H1 (cell line): ENCODE measurements around the gene HARS1. TPM values are rescaled to one million over a fixed set of nuclear protein-coding genes. Genes with fewer than 3 reads are reported as not detected.

ENCODE experiments used
- CTCF ChIA-PET: fragments of 300-600 bp; sonication (Branson Sonifier 250); formaldehyde crosslinking; loops from one replicate; lab custom pipeline; 2021; ENCODE audit not compliant: partially characterized antibody; lab: Charles Lee
- POLR2A ChIA-PET: fragments of 300-600 bp; sonication (Branson Sonifier 250); formaldehyde crosslinking; loops from one replicate; lab custom pipeline; 2021; ENCODE audit warnings: inconsistent platforms; ENCODE audit not compliant: partially characterized antibody; lab: Charles Lee
- DNase-seq, 2 experiments: peaks; one replicate each; pipeline versions ENCODE4 v3.0.0 to v3.0.0-alpha.2; 2010 to 2022; ENCODE audit warnings: low spot score in 2 of 2, low read depth in 1 of 2, mixed read lengths in 1 of 2
- FAIRE-seq: peaks from 2 replicates; lab custom pipeline; 2011; peaks lifted over from hg19 to GRCh38; lab: Jason Lieb, UNC
- H2AFZ ChIP-seq: 2 replicates; pipeline ENCODE4 v1.8.1; 2012; ENCODE audit warnings: low read length, inconsistent platforms
- H2AK5ac ChIP-seq: 2 replicates; pipeline ENCODE4 v1.6.1; 2013; ENCODE audit warnings: low read depth, low read length
- H2BK120ac ChIP-seq: replicated peaks from 2 replicates; pipeline ENCODE3; 2013; ENCODE audit warnings: low read depth, low read length, inconsistent platforms
- H2BK12ac ChIP-seq: 2 replicates; pipeline ENCODE4 v1.6.1; 2013; ENCODE audit warnings: low read depth, low read length
- H2BK15ac ChIP-seq: 2 replicates; pipeline ENCODE4 v1.6.1; 2013; ENCODE audit warnings: low read length
- H2BK20ac ChIP-seq: 2 replicates; pipeline ENCODE4 v1.6.1; 2013; ENCODE audit warnings: low read length
- H2BK5ac ChIP-seq: 2 replicates; pipeline ENCODE4 v1.6.1; 2013; ENCODE audit warnings: low read depth, low read length
- H3K14ac ChIP-seq: 2 replicates; pipeline ENCODE4 v1.6.1; 2013; ENCODE audit warnings: inconsistent platforms; ENCODE audit not compliant: insufficient read length
- H3K18ac ChIP-seq: 2 replicates; pipeline ENCODE4 v1.6.1; 2013; ENCODE audit warnings: low read length; ENCODE audit errors: extremely low read depth
- H3K23ac ChIP-seq: 2 replicates; pipeline ENCODE4 v1.6.1; 2013; ENCODE audit warnings: inconsistent platforms; ENCODE audit not compliant: insufficient read length
- H3K23me2 ChIP-seq: 2 replicates; pipeline ENCODE4 v1.6.1; 2013; ENCODE audit warnings: low read depth, low read length
- H3K27ac ChIP-seq: 2 replicates; pipeline ENCODE4 v1.6.1; 2011; ENCODE audit warnings: low read depth, low read length, inconsistent platforms
- H3K27me3 ChIP-seq, 4 experiments: replicated peaks in 1 of 4; 1 replicate in 1 of 4; 2 replicates in 3 of 4; pipeline versions ENCODE4 v1.6.1 to v1.8.1; 2011 to 2013; ENCODE audit warnings: low read length in 3 of 4, mild to moderate bottlenecking in 3 of 4, inconsistent platforms in 2 of 4, mixed read lengths in 2 of 4, moderate library complexity in 1 of 4; ENCODE audit not compliant: control insufficient read depth in 3 of 4, insufficient read depth in 3 of 4; ENCODE audit errors: extremely low read depth in 1 of 4
- H3K36me3 ChIP-seq, 4 experiments: 2 replicates each; pipeline versions ENCODE4 v1.6.1 to v1.8.1; 2011 to 2013; ENCODE audit warnings: mild to moderate bottlenecking in 4 of 4, low read length in 3 of 4, moderate library complexity in 2 of 4, control low read depth in 1 of 4, inconsistent platforms in 1 of 4; ENCODE audit not compliant: insufficient read depth in 4 of 4, control insufficient read depth in 2 of 4
- H3K4ac ChIP-seq: replicated peaks from 2 replicates; pipeline ENCODE3; 2013; ENCODE audit warnings: low read length, low read depth, mixed read lengths, inconsistent platforms; ENCODE audit not compliant: insufficient read length
- H3K4me1 ChIP-seq, 4 experiments: replicated peaks in 1 of 4; 1 replicate in 1 of 4; 2 replicates in 3 of 4; pipeline versions ENCODE4 v1.6.1 to v1.8.1; 2011 to 2013; ENCODE audit warnings: low read length in 3 of 4, inconsistent platforms in 2 of 4, mixed read lengths in 1 of 4; ENCODE audit not compliant: insufficient read depth in 4 of 4, control insufficient read depth in 3 of 4
- H3K4me2 ChIP-seq, 2 experiments: 2 replicates each; pipeline versions ENCODE4 v1.6.1 to v1.8.1; 2011 to 2013; ENCODE audit warnings: low read depth in 2 of 2, low read length in 2 of 2, control low read depth in 1 of 2, inconsistent platforms in 1 of 2, mild to moderate bottlenecking in 1 of 2; ENCODE audit not compliant: insufficient read depth in 1 of 2
- H3K4me3 ChIP-seq, 4 experiments: fragments of 200-600, 300-600 bp in 1 of 4; sonication (generic), shearing (Covaris generic), sonication (Bioruptor Twin) in 1 of 4; 2 replicates each; pipeline versions ENCODE4 v1.5.1 to v1.8.1; 2011 to 2016; ENCODE audit warnings: low read length in 4 of 4, low read depth in 3 of 4, control low read depth in 2 of 4, inconsistent platforms in 2 of 4, mild to moderate bottlenecking in 2 of 4, mixed read lengths in 1 of 4, moderate library complexity in 1 of 4; ENCODE audit not compliant: insufficient read depth in 2 of 4; ENCODE audit errors: extremely low read depth in 1 of 4
- H3K56ac ChIP-seq: replicated peaks from 2 replicates; pipeline ENCODE3; 2013; ENCODE audit warnings: low read depth, mild to moderate bottlenecking, mixed read lengths, low read length, inconsistent platforms; ENCODE audit not compliant: insufficient read length
- H3K79me1 ChIP-seq: 2 replicates; pipeline ENCODE4 v1.6.1; 2013; ENCODE audit warnings: low read depth, low read length, control low read depth
- H3K79me2 ChIP-seq, 2 experiments: 2 replicates each; pipeline versions ENCODE4 v1.6.1 to v1.8.1; 2012 to 2013; ENCODE audit warnings: low read length in 2 of 2, mild to moderate bottlenecking in 2 of 2, inconsistent platforms in 1 of 2; ENCODE audit not compliant: insufficient read depth in 2 of 2, control insufficient read depth in 1 of 2
- H3K9ac ChIP-seq, 4 experiments: replicated peaks in 1 of 4; 1 replicate in 1 of 4; 2 replicates in 3 of 4; pipeline versions ENCODE4 v1.6.1 to v1.8.1; 2011 to 2013; ENCODE audit warnings: low read depth in 3 of 4, low read length in 3 of 4, control low read depth in 2 of 4, mild to moderate bottlenecking in 2 of 4, moderate library complexity in 2 of 4, inconsistent platforms in 1 of 4; ENCODE audit errors: extremely low read depth in 1 of 4
- H3K9me3 ChIP-seq, 2 experiments: 2 replicates each; pipeline versions ENCODE4 v1.6.1 to v1.8.1; 2012 to 2013; ENCODE audit warnings: mild to moderate bottlenecking in 2 of 2, moderate library complexity in 2 of 2, control low read depth in 1 of 2, inconsistent platforms in 1 of 2, low read depth in 1 of 2, low read length in 1 of 2, mixed read lengths in 1 of 2; ENCODE audit not compliant: insufficient read depth in 2 of 2
- H4K20me1 ChIP-seq, 2 experiments: replicated peaks in 1 of 2; 2 replicates each; pipeline versions ENCODE3 to v1.8.1; 2011 to 2013; ENCODE audit warnings: inconsistent platforms in 2 of 2, low read length in 2 of 2, mild to moderate bottlenecking in 1 of 2; ENCODE audit not compliant: insufficient read depth in 2 of 2, control insufficient read depth in 1 of 2
- H4K5ac ChIP-seq: 2 replicates; pipeline ENCODE4 v1.6.1; 2013; ENCODE audit warnings: low read length, low read depth, mixed read lengths, inconsistent platforms; ENCODE audit not compliant: insufficient read length
- H4K8ac ChIP-seq: 2 replicates; pipeline ENCODE4 v1.8.0; 2013; ENCODE audit warnings: mild to moderate bottlenecking, moderate library complexity, low read length, inconsistent platforms; ENCODE audit not compliant: insufficient read depth; ENCODE audit errors: extremely low read depth
- H4K91ac ChIP-seq: replicated peaks from 2 replicates; pipeline ENCODE3; 2013; ENCODE audit warnings: low read length, mixed read lengths, inconsistent platforms; ENCODE audit not compliant: insufficient read length
- E2F6 ChIP-seq: IDR thresholded peaks from 2 replicates; pipeline ENCODE4 v1.6.1; 2012; ENCODE audit warnings: inconsistent platforms
- EZH2 ChIP-seq: fragments of 200-600 bp; sonication (generic); IDR thresholded peaks from 2 replicates; pipeline ENCODE4 v1.7.1; 2012; ENCODE audit warnings: low read depth, mild to moderate bottlenecking, moderate library complexity, low read length, inconsistent platforms; ENCODE audit not compliant: severe bottlenecking
- HDAC2 ChIP-seq, 2 experiments: fragments of 300-600 bp in 1 of 2; sonication (generic) in 1 of 2; IDR thresholded peaks; 2 replicates each; pipeline ENCODE4 v1.6.1; 2011 to 2012; ENCODE audit warnings: low read depth in 2 of 2, low read length in 2 of 2, mild to moderate bottlenecking in 2 of 2, moderate library complexity in 2 of 2, borderline replicate concordance in 1 of 2, inconsistent platforms in 1 of 2
- KDM4A ChIP-seq: IDR thresholded peaks from one replicate; pipeline ENCODE4 v1.7.1; 2012; ENCODE audit warnings: low read depth, mild to moderate bottlenecking, moderate library complexity, low read length, inconsistent platforms; ENCODE audit not compliant: severe bottlenecking
- PHF8 ChIP-seq: fragments of 200-600 bp; sonication (generic); conservative IDR thresholded peaks from 2 replicates; pipeline ENCODE4 v1.7.1; 2012; ENCODE audit warnings: low read depth, mild to moderate bottlenecking, inconsistent platforms, low read length, moderate library complexity
- SP1 ChIP-seq: IDR thresholded peaks from 2 replicates; pipeline ENCODE4 v1.6.1; 2011; ENCODE audit warnings: low read depth, low read length
- SUZ12 ChIP-seq: fragments of 200-600 bp; sonication (generic); IDR thresholded peaks from 2 replicates; pipeline ENCODE4 v1.6.1; 2012; ENCODE audit warnings: mild to moderate bottlenecking, inconsistent platforms, low read length, moderate library complexity, mixed read lengths
- TBP ChIP-seq: IDR thresholded peaks from 2 replicates; pipeline ENCODE4 v1.6.1; 2011; ENCODE audit warnings: low read depth, low read length, improper control_type of control experiment
- WGBS, 2 experiments: shearing (Covaris generic) in 1 of 2; methylation state at CpG; one replicate each; pipeline versions ENCODE4 v1.1.6 to v1.1.7; 2013 to 2015; ENCODE audit warnings: low lambda C conversion rate in 2 of 2, mixed read lengths in 2 of 2, inconsistent platforms in 1 of 2, low coverage in 1 of 2, missing lambda C conversion rate in 1 of 2; ENCODE audit not compliant: insufficient replicate concordance in 2 of 2, insufficient coverage in 1 of 2, insufficient read length in 1 of 2; ENCODE audit errors: extremely low coverage in 1 of 2, missing lambda C conversion rate in 1 of 2; 5-methylcytosine and 5-hydroxymethylcytosine counted together
- polyA plus RNA-seq, 7 experiments: library from polyadenylated mRNA; depleted of rRNA in 3 of 7; stranded (reverse) in 5 of 7; unstranded in 2 of 7; fragments of >200 nt in 5 of 7; fragments of 200-250 nt in 2 of 7; gene quantifications; 1 replicate in 5 of 7; 2 replicates in 1 of 7; 4 replicates in 1 of 7; pipeline versions ENCODE4 v1.2.1 to v1.2.3, GENCODE V29; 2011 to 2013; ENCODE audit warnings: missing spikeins in 2 of 7, mixed read lengths in 2 of 7
- total RNA-seq: library from RNA; stranded (reverse); fragmentation: NEBNext Ultra II Directional; extraction: Animal tissue kit (Norgen Biotek cat#: 25700); gene quantifications from 2 replicates; pipeline ENCODE4 v1.2.1, GENCODE V29; 2021
- TF ChIP-seq, protein P1 (sequence below): IDR thresholded peaks from 2 replicates; pipeline ENCODE4 v1.6.1; 2012; ENCODE audit warnings: low read length, inconsistent platforms
- TF ChIP-seq, protein P2 (sequence below): IDR thresholded peaks from 2 replicates; pipeline ENCODE4 v1.6.1; 2011; ENCODE audit warnings: low read depth, mild to moderate bottlenecking, low read length; ENCODE audit not compliant: insufficient read depth

Gene HARS1
- total and polyA plus RNA-seq, 2 of the 8 experiments (the other 6 are each of a cell fraction or from before 2014, with no cell fraction given) = 27.8 to 56.8 TPM

GRCh38 chr5:140677947-140678346 is 13.2 kb downstream of the HARS1 start:
- no peak overlapping the region for H2BK20ac ChIP-seq
- H3K9ac ChIP-seq = no peak overlapping the region
- H3K27me3 ChIP-seq = no peaks in the 10 kb centered on the region
- WGBS, 2 experiments = 90% methylated on average over 3 of the region's 3 CpGs; no CpG with 5 or more reads in 1 of the 2 experiments
- H4K5ac ChIP-seq = no peak overlapping the region
- no peak overlapping the region for H3K14ac ChIP-seq
- H2BK15ac ChIP-seq = no peak overlapping the region
- no peak overlapping the region for H2AK5ac ChIP-seq
- H3K27ac ChIP-seq = no peak overlapping the region
- no peak overlapping the region for H4K8ac ChIP-seq
- H2BK12ac ChIP-seq = no peak overlapping the region
- POLR2A ChIA-PET = interaction anchor here (1.1 to 1.8 kb wide), 4 partner anchors 13 to 31 kb away, joined by 3 to 6 read pairs (median 4); partner anchors contain the start of genes IK and NDUFA2
- H4K20me1 ChIP-seq = peaks cover 0 to 2% of the 10 kb centered on the region in 2 experiments
- H3K4me3 ChIP-seq = no peak overlapping the region
- H3K4ac ChIP-seq = no peak overlapping the region
- no peak overlapping the region for H3K4me2 ChIP-seq
- H3K23me2 ChIP-seq = no peaks in the 10 kb centered on the region
- H3K56ac ChIP-seq = no peak overlapping the region
- peaks cover 10 to 53% (median 38%) of the 10 kb centered on the region in 4 experiments for H3K36me3 ChIP-seq
- no peaks in the 10 kb centered on the region for H3K79me2 ChIP-seq
- H3K23ac ChIP-seq = no peak overlapping the region
- no peak overlapping the region for H3K18ac ChIP-seq
- H2BK120ac ChIP-seq = no peak overlapping the region
- H4K91ac ChIP-seq = no peak overlapping the region
- DNase-seq (no peak), FAIRE-seq (no peak)
- H3K79me1 ChIP-seq = no peaks in the 10 kb centered on the region
- H3K9me3 ChIP-seq = no peaks in the 10 kb centered on the region
- no peak overlapping the region for H2AFZ ChIP-seq
- CTCF ChIA-PET = no interaction called here
- H2BK5ac ChIP-seq = no peak overlapping the region
- no peaks in the 10 kb centered on the region; a peak in 1 of 7 replicates for H3K4me1 ChIP-seq
- no peak for TF ChIP-seq SUZ12
- TF ChIP-seq TBP = no peak
- TF ChIP-seq EZH2 = no peak
- TF ChIP-seq KDM4A = no peak
- TF ChIP-seq HDAC2 (IDR thresholded peaks at IDR 0.05; ENCODE audit: borderline replicate concordance in 1 of 2, low read depth in 2 of 2, low read length in 2 of 2) = no peak
- no peak for TF ChIP-seq PHF8
- no peak for TF ChIP-seq SP1
- no peak for TF ChIP-seq E2F6
- TF ChIP-seq, protein P1, sequence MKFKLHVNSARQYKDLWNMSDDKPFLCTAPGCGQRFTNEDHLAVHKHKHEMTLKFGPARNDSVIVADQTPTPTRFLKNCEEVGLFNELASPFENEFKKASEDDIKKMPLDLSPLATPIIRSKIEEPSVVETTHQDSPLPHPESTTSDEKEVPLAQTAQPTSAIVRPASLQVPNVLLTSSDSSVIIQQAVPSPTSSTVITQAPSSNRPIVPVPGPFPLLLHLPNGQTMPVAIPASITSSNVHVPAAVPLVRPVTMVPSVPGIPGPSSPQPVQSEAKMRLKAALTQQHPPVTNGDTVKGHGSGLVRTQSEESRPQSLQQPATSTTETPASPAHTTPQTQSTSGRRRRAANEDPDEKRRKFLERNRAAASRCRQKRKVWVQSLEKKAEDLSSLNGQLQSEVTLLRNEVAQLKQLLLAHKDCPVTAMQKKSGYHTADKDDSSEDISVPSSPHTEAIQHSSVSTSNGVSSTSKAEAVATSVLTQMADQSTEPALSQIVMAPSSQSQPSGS = no peak
- TF ChIP-seq, protein P2, sequence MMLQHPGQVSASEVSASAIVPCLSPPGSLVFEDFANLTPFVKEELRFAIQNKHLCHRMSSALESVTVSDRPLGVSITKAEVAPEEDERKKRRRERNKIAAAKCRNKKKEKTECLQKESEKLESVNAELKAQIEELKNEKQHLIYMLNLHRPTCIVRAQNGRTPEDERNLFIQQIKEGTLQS = no peak
